GM10266 (cell line): ENCODE results near the gene XRCC4.

Source experiments
- DNase-seq: peaks from one replicate; pipeline ENCODE4 v3.0.0; 2012; ENCODE audit errors: extremely low spot score
- CTCF ChIP-seq: IDR thresholded peaks from 2 replicates; pipeline ENCODE4 v1.5.1; 2012; ENCODE audit warnings: mild to moderate bottlenecking, low read depth; ENCODE audit not compliant: control insufficient read depth, insufficient read depth; ENCODE audit errors: missing control alignments

The XRCC4 gene

GRCh38 chr5:83142526-83142925 lies 65.2 kb downstream of the XRCC4 start:
- no peak for DNase-seq
- no peak for TF ChIP-seq CTCF

GRCh38 chr5:83145241-83145640 lies 67.9 kb downstream of the XRCC4 start:
- no peak for TF ChIP-seq CTCF
- no peak for DNase-seq

GRCh38 chr5:83145882-83146331 lies 68.6 kb downstream of the XRCC4 start:
- DNase-seq, result no peak
- TF ChIP-seq CTCF, result no peak

- TF ChIP-seq CTCF, result no peak
- DNase-seq, result no peak
Measured at GRCh38 chr5:83146441-83146840, 69.1 kb downstream of the XRCC4 start.

GRCh38 chr5:83147593-83147992 lies 70.2 kb downstream of the XRCC4 start:
- DNase-seq, result no peak
- no peak for TF ChIP-seq CTCF

GRCh38 chr5:83148370-83148769 lies 71.0 kb downstream of the XRCC4 start:
- TF ChIP-seq CTCF, result no peak
- no peak for DNase-seq

GRCh38 chr5:83149671-83150070 lies 72.3 kb downstream of the XRCC4 start:
- no peak for TF ChIP-seq CTCF
- no peak for DNase-seq
